PC-9 (cell line): ENCODE results near the gene OR6Y1. TPM values are rescaled to one million over a fixed set of nuclear protein-coding genes. Genes with fewer than 3 reads are reported as not detected.

Experiments
- BruUV-seq: library from RNA; stranded (reverse); fragments of 400-500 nt; replicated peaks from 2 replicates; lab custom pipeline; 2021; lab: Mats Ljungman, UMichigan
- CTCF ChIA-PET: fragments of 300-600 bp; sonication (Branson Sonifier 250); formaldehyde crosslinking; loops from one replicate; lab custom pipeline; 2022; ENCODE audit warnings: antibody characterized with exemption; lab: Charles Lee
- POLR2A ChIA-PET: fragments of 300-600 bp; sonication (Branson Sonifier 250); formaldehyde crosslinking; loops from one replicate; lab custom pipeline; 2022; ENCODE audit warnings: antibody characterized with exemption; ENCODE audit not compliant: unreplicated experiment; lab: Charles Lee
- DNase-seq, 2 experiments: peaks; one replicate each; pipeline versions ENCODE4 v3.0.0 to v3.0.0-alpha.2; 2015 to 2022; ENCODE audit warnings: mixed read lengths in 1 of 2
- H2AFZ ChIP-seq: fragments of 200-600 bp; sonication (generic); 2 replicates; pipeline ENCODE4 v1.8.1; 2017; ENCODE audit warnings: antibody characterized with exemption
- H3F3A ChIP-seq: fragments of 200-600 bp; sonication (generic); 2 replicates; pipeline ENCODE4 v1.8.1; 2017; ENCODE audit warnings: antibody characterized with exemption, mild to moderate bottlenecking, low read depth; ENCODE audit not compliant: insufficient read depth
- H3K27ac ChIP-seq: fragments of 200-600 bp; sonication (generic); 2 replicates; pipeline ENCODE4 v1.6.1; 2016; ENCODE audit warnings: mixed run types
- H3K27me3 ChIP-seq: fragments of 200-600 bp; sonication (generic); 2 replicates; pipeline ENCODE4 v1.6.1; 2016; ENCODE audit warnings: low read depth, mixed run types; ENCODE audit not compliant: insufficient read depth
- H3K36me3 ChIP-seq: fragments of 200-600 bp; sonication (generic); 2 replicates; pipeline ENCODE4 v1.6.1; 2016; ENCODE audit warnings: low read depth, mixed run types
- H3K4me1 ChIP-seq: fragments of 200-600 bp; sonication (generic); replicated peaks from 2 replicates; pipeline ENCODE4 v1.6.1; 2016; ENCODE audit warnings: mixed run types; ENCODE audit not compliant: insufficient read depth
- H3K4me2 ChIP-seq: fragments of 200-600 bp; sonication (generic); 2 replicates; pipeline ENCODE4 v1.6.1; 2017; ENCODE audit warnings: mixed run types
- H3K4me3 ChIP-seq: fragments of 200-600 bp; sonication (generic); 2 replicates; pipeline ENCODE4 v1.6.1; 2016; ENCODE audit warnings: mixed run types
- H3K79me2 ChIP-seq: fragments of 200-600 bp; sonication (generic); 2 replicates; pipeline ENCODE4 v1.6.1; 2017; ENCODE audit warnings: low read depth, mixed run types
- H3K9me2 ChIP-seq: fragments of 200-600 bp; sonication (generic); 2 replicates; pipeline ENCODE4 v1.8.1; 2017; ENCODE audit warnings: mild to moderate bottlenecking; ENCODE audit not compliant: insufficient read depth
- H3K9me3 ChIP-seq: fragments of 200-600 bp; sonication (generic); 2 replicates; pipeline ENCODE4 v1.8.1; 2016; ENCODE audit warnings: low read depth; ENCODE audit not compliant: insufficient read depth
- H4K20me1 ChIP-seq: fragments of 200-600 bp; sonication (generic); 2 replicates; pipeline ENCODE4 v1.8.1; 2017; ENCODE audit not compliant: insufficient read depth
- EZH2 ChIP-seq: fragments of 200-600 bp; sonication (generic); IDR thresholded peaks from 2 replicates; pipeline ENCODE4 v1.8.0; 2017; ENCODE audit warnings: antibody characterized with exemption, low read depth
- intact Hi-C: fragments of 100-400 bp; cut with micrococcal nuclease; formaldehyde crosslinking; loops from one replicate; pipeline ENCODE4 v1.10.0; 2022; ENCODE audit not compliant: unreplicated experiment
- total RNA-seq: library from RNA; stranded (reverse); gene quantifications from 2 replicates; pipeline ENCODE4 v1.2.3, GENCODE V29; 2021
- TF ChIP-seq, protein P1 (sequence below): fragments of 200-600 bp; sonication (generic); conservative IDR thresholded peaks from 2 replicates; pipeline ENCODE4 v1.6.1; 2017; ENCODE audit warnings: mixed run types, antibody characterized with exemption, mild to moderate bottlenecking, moderate library complexity

Gene OR6Y1
- total RNA-seq, 1 experiment from 2014 or later, result not detected

DNA sequence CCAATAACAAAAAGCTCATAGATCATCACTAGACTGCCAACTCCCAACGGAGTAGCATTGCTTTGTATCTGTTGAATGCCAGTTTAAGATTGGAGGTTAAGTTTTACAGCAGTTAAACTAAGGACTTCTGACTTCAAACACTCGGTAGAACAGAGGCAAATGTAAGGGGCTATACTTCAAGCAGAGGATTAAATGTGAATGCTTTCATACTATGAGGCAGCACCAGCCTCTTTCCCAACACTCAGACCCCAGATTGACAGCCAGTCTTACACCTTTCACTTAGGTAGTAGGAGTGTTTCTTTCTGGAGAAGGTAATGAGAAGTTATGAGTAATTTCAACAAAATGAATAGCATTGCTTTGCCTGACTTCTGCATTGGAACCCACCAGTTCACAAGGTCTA, 59.4 kb downstream of the OR6Y1 start:
- ChIA-PET POLR2A (no interaction called here), CTCF (no interaction called here)
- H3K27ac ChIP-seq, result no peak overlapping the region
- H4K20me1 ChIP-seq, result no peaks in the 10 kb centered on the region
- no peaks in the 10 kb centered on the region for H3K9me2 ChIP-seq
- DNase-seq, result no peak
- H3F3A ChIP-seq, result no peaks in the 10 kb centered on the region
- no TSS peak for BruUV-seq
- intact Hi-C loops, result no loop called here
- no peak overlapping the region for H2AFZ ChIP-seq
- H3K4me3 ChIP-seq, result no peak overlapping the region
- H3K4me2 ChIP-seq, result no peak overlapping the region
- H3K79me2 ChIP-seq, result no peaks in the 10 kb centered on the region
- H3K27me3 ChIP-seq, result no peaks in the 10 kb centered on the region
- H3K4me1 ChIP-seq, result no peaks in the 10 kb centered on the region
- H3K36me3 ChIP-seq, result no peaks in the 10 kb centered on the region
- no peaks in the 10 kb centered on the region for H3K9me3 ChIP-seq
- TF ChIP-seq EZH2, result no peak
- TF ChIP-seq, protein P1, sequence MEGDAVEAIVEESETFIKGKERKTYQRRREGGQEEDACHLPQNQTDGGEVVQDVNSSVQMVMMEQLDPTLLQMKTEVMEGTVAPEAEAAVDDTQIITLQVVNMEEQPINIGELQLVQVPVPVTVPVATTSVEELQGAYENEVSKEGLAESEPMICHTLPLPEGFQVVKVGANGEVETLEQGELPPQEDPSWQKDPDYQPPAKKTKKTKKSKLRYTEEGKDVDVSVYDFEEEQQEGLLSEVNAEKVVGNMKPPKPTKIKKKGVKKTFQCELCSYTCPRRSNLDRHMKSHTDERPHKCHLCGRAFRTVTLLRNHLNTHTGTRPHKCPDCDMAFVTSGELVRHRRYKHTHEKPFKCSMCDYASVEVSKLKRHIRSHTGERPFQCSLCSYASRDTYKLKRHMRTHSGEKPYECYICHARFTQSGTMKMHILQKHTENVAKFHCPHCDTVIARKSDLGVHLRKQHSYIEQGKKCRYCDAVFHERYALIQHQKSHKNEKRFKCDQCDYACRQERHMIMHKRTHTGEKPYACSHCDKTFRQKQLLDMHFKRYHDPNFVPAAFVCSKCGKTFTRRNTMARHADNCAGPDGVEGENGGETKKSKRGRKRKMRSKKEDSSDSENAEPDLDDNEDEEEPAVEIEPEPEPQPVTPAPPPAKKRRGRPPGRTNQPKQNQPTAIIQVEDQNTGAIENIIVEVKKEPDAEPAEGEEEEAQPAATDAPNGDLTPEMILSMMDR, result no peak

Other genes with a start within 250 kb of the OR6Y1 start
- gene CD1B, start 222.9 kb downstream of the OR6Y1 start, total RNA-seq, result not detected in 2 replicates
- not detected in 2 replicates for gene CD1E, start 200.5 kb downstream of the OR6Y1 start, total RNA-seq
- gene OR10T2, start 154.9 kb downstream of the OR6Y1 start, total RNA-seq, result not detected in 2 replicates
- not detected in 2 replicates for gene OR10K2, start 128.2 kb downstream of the OR6Y1 start, total RNA-seq
- not detected in 2 replicates for gene OR10K1, start 92.6 kb downstream of the OR6Y1 start, total RNA-seq
- not detected in 2 replicates for gene OR10R2, start 82.2 kb downstream of the OR6Y1 start, total RNA-seq
- gene OR6P1, start 16.2 kb upstream of the OR6Y1 start, total RNA-seq, result not detected in 2 replicates
- gene OR10X1, start 25.5 kb upstream of the OR6Y1 start, total RNA-seq, result not detected in 2 replicates
- gene OR10Z1, start 50.9 kb upstream of the OR6Y1 start, total RNA-seq, result not detected in 2 replicates
- gene SPTA1, start 132.3 kb upstream of the OR6Y1 start, total RNA-seq, result not detected in 2 replicates
- not detected in 2 replicates for gene OR6K2, start 146.2 kb upstream of the OR6Y1 start, total RNA-seq
- not detected in 2 replicates for gene OR6K3, start 166.3 kb upstream of the OR6Y1 start, total RNA-seq
- not detected in 2 replicates for gene OR6K6, start 200.3 kb upstream of the OR6Y1 start, total RNA-seq
- not detected in 2 replicates for gene OR6N1, start 217.8 kb upstream of the OR6Y1 start, total RNA-seq
- not detected in 2 replicates for gene OR6N2, start 226.8 kb upstream of the OR6Y1 start, total RNA-seq